ENCODE results near the gene RTN4R. TPM values are rescaled to one million over a fixed set of nuclear protein-coding genes. Genes with fewer than 3 reads are reported as not detected.

The RTN4R gene
- total RNA-seq, 1 donor from 2014 or later = 2.9 TPM

DNA sequence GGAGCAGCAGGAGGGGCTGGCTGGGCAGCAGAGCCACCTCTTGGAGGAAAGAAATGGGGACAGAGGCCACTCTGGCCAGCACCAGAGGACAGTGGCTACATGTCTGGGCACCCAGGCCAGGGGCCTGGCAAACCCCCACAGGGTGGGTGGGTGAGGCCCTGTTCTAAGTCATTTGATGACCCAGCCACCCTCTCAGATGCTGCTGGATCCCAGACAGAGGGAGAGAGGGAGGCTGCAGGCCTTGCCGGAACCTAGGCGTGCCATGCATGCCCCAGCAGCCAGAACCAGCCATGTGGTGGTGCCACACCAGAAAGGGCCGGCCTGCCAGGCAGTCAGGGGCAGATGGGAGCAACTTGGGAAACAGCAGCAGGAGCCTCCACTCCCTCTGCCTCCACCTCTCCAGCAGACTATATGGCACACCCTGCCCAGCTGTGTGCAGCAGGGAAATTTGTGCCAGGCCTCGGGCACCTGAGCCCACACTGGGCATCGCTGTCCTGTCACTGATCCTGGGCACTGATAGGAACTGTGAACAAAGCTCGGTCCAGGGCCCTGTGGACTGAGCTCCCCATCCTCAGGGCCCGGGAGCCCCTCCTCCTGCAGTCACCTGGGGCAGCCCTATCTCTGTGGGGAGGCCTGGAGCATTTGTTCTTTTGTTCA is 45.2 kb downstream of the RTN4R start:
- H3K27ac Mint-ChIP-seq (ENCODE audit: unreplicated experiment) = no peak overlapping the region
- no peaks in the 10 kb centered on the region for H3K9me3 Mint-ChIP-seq (ENCODE audit: unreplicated experiment)
- no peak for FAIRE-seq

GRCh38 chr22:20221421-20222340 is 46.4 kb downstream of the RTN4R start:
- Histone ChIP-seq H3K4me3 (ENCODE audit: insufficient read depth, low read depth, low read length) (no peak overlapping the region), H2AFZ (ENCODE audit: low read depth, low read length) (no peak overlapping the region), H3K27ac (ENCODE audit: low read depth, low read length) (no peak overlapping the region), H4K20me1 (ENCODE audit: insufficient read depth, low read length) (no peaks in the 10 kb centered on the region), H3K79me2 (ENCODE audit: insufficient read depth, low read length) (no peaks in the 10 kb centered on the region), H3K27me3 (ENCODE audit: insufficient read depth, low read length) (peaks cover 3% of the 10 kb centered on the region), H3K9ac (ENCODE audit: low read length) (no peak overlapping the region), H3K36me3 (ENCODE audit: insufficient read depth, low read length) (no peaks in the 10 kb centered on the region), H3K9me3 (ENCODE audit: insufficient read depth, low read depth, low read length) (peaks cover 12% of the 10 kb centered on the region), H3K4me2 (ENCODE audit: low read length) (no peak overlapping the region), H3K4me1 (ENCODE audit: insufficient read depth, low read length) (no peaks in the 10 kb centered on the region)
- H3K4me1 Mint-ChIP-seq (ENCODE audit: low read depth, unreplicated experiment) = no peaks in the 10 kb centered on the region
- TF ChIP-seq CTCF (IDR thresholded peaks at IDR 0.05; ENCODE audit: insufficient read depth, low read depth, low read length) = no peak
- TF ChIP-seq EZH2 (IDR thresholded peaks at IDR 0.05; ENCODE audit: insufficient read depth, low read length) = no peak
- peaks cover 10% of the 10 kb centered on the region for H3K27me3 Mint-ChIP-seq (ENCODE audit: low read depth, unreplicated experiment)
- no peak overlapping the region for H3K27ac Mint-ChIP-seq (ENCODE audit: unreplicated experiment)
- no peaks in the 10 kb centered on the region for H3K9me3 Mint-ChIP-seq (ENCODE audit: unreplicated experiment)
- no peak for FAIRE-seq
- DNase-seq (ENCODE audit: low read depth) = no peak
- H3K4me3 Mint-ChIP-seq (ENCODE audit: unreplicated experiment) = no peak overlapping the region
- no peaks in the 10 kb centered on the region for H3K36me3 Mint-ChIP-seq (ENCODE audit: low read depth, unreplicated experiment)

More for the DNA sequence above, 45.2 kb downstream of the RTN4R start:
- Histone ChIP-seq H3K36me3 (ENCODE audit: insufficient read depth, low read length) (no peaks in the 10 kb centered on the region), H3K4me1 (ENCODE audit: insufficient read depth, low read length) (no peaks in the 10 kb centered on the region), H3K27ac (ENCODE audit: low read depth, low read length) (no peak overlapping the region), H3K4me3 (ENCODE audit: insufficient read depth, low read depth, low read length) (no peak overlapping the region), H3K9ac (ENCODE audit: low read length) (no peak overlapping the region), H2AFZ (ENCODE audit: low read depth, low read length) (no peak overlapping the region), H3K9me3 (ENCODE audit: insufficient read depth, low read depth, low read length) (peaks cover 12% of the 10 kb centered on the region), H3K27me3 (ENCODE audit: insufficient read depth, low read length) (peaks cover 3% of the 10 kb centered on the region), H4K20me1 (ENCODE audit: insufficient read depth, low read length) (no peaks in the 10 kb centered on the region), H3K79me2 (ENCODE audit: insufficient read depth, low read length) (no peaks in the 10 kb centered on the region), H3K4me2 (ENCODE audit: low read length) (no peak overlapping the region)
- no peaks in the 10 kb centered on the region for H3K36me3 Mint-ChIP-seq (ENCODE audit: low read depth, unreplicated experiment)
- TF ChIP-seq EZH2 (IDR thresholded peaks at IDR 0.05; ENCODE audit: insufficient read depth, low read length) (no peak), CTCF (IDR thresholded peaks at IDR 0.05; ENCODE audit: insufficient read depth, low read depth, low read length) (no peak)
- H3K4me1 Mint-ChIP-seq (ENCODE audit: low read depth, unreplicated experiment) = no peaks in the 10 kb centered on the region
- H3K4me3 Mint-ChIP-seq (ENCODE audit: unreplicated experiment) = no peak overlapping the region
- DNase-seq (ENCODE audit: low read depth) = no peak
- peaks cover 6% of the 10 kb centered on the region for H3K27me3 Mint-ChIP-seq (ENCODE audit: low read depth, unreplicated experiment)
